HG02759 (cell line): ENCODE data around the gene C2orf92.

Experiments used
- ATAC-seq: cut with Tn5 transposase; IDR thresholded peaks from one replicate; pipeline ENCODE4 v1.9.1; 2021; ENCODE audit warnings: mild to moderate bottlenecking, moderate library complexity; ENCODE audit not compliant: unreplicated experiment

Gene C2orf92

GRCh38 chr2:97712693-97713295, 43.3 kb downstream of the C2orf92 start:
- no peak for ATAC-seq

GRCh38 chr2:97713296-97714083, 44.0 kb downstream of the C2orf92 start, which contains the start of gene ZAP70:
ZAP70 (plus strand) TSS chr2:97713576; CDS start chr2:97724037, 10,461 bp downstream.
- no peak for ATAC-seq

- no peak for ATAC-seq
Measured at GRCh38 chr2:97714084-97714949, 44.8 kb downstream of the C2orf92 start.

GRCh38 chr2:97714950-97715652, 45.6 kb downstream of the C2orf92 start:
- no peak for ATAC-seq

GRCh38 chr2:97715951-97716694, 46.6 kb downstream of the C2orf92 start:
- ATAC-seq, result no peak

- no peak for ATAC-seq
Measured at GRCh38 chr2:97716695-97717612, 47.4 kb downstream of the C2orf92 start.

- no peak for ATAC-seq
Measured at GRCh38 chr2:97717613-97717995, 48.1 kb downstream of the C2orf92 start.

- peak; percentile 68 for ATAC-seq
Measured at GRCh38 chr2:97718051-97718882, 48.8 kb downstream of the C2orf92 start.

GRCh38 chr2:97718942-97719341, 49.4 kb downstream of the C2orf92 start:
- ATAC-seq, result no peak

- ATAC-seq, result no peak
Measured at GRCh38 chr2:97719362-97720155, 50.0 kb downstream of the C2orf92 start.

GRCh38 chr2:97720746-97721145, 51.2 kb downstream of the C2orf92 start:
- ATAC-seq, result no peak

- ATAC-seq, result no peak
Measured at GRCh38 chr2:97722227-97722626, 52.7 kb downstream of the C2orf92 start.

- no peak for ATAC-seq
Measured at GRCh38 chr2:97723156-97724072, 53.9 kb downstream of the C2orf92 start.

GRCh38 chr2:97724073-97724410, 54.5 kb downstream of the C2orf92 start:
- ATAC-seq, result no peak

- ATAC-seq, result no peak
Measured at GRCh38 chr2:97724501-97724900, 55.0 kb downstream of the C2orf92 start.

GRCh38 chr2:97724946-97725688, 55.6 kb downstream of the C2orf92 start:
- ATAC-seq, result no peak
